ENCODE results near the gene RFLNA.

Gene RFLNA, protein sequence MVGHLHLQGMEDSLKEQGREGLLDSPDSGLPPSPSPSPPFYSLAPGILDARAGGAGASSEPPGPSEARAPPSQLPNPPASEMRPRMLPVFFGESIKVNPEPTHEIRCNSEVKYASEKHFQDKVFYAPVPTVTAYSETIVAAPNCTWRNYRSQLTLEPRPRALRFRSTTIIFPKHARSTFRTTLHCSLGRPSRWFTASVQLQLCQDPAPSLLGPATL
- total RNA-seq = 0 to 0.09 (median 0.02) reads per million in 18 experiments

GRCh38 chr12:124294780-124295341 is at the start of gene RFLNA:
Gene RFLNA (plus strand): TSS chr12:124295093. CDS start chr12:124295430, 337 bp downstream.
- no peak for DNase-seq

GRCh38 chr12:124247331-124247730 is 47.6 kb upstream of the RFLNA start:
- DNase-seq = no peak

DNA sequence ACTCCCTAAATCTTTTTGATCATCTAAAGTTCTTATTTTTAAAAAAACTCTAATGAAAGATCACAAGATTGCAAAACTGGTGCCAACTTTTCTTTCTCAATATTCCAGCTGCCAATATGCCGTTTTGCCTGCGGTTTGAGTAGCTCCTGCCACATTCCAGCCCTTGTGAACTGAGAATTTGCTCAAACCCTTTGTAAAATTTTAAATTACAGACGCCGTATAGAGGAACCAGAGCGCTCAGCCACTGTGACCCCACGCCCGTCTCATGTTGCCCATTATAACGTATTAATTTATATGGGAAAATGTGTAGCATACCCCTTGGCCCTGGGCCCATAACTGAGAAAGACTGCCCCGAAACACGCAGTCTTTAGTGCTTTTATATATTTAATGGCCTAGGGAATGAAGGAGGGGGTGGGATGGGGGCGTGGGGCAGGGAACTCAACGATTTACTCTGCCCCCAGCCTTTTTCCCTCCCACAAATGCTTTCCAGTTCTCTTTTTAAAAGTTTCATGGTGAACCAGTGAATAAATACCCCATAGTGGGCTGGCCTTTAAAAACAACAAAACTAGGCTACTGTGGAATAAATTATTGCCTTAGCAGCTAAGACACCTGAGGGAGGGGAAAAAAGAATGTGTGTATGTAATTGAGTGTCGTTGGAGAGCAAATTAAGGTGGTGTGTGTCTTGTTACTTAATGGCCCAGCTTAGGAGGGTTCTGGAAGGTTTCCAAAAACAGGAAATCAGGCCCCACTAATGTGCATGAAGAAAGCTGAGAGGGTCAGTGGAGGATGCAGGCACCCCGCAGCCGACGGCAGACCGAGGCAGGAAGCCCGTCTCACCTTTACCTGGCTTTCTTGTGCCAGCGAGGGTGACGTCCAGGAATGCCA is 45.7 kb upstream of the RFLNA start:
- peak in 1 of 2 donors; percentile 43 for DNase-seq

DNA sequence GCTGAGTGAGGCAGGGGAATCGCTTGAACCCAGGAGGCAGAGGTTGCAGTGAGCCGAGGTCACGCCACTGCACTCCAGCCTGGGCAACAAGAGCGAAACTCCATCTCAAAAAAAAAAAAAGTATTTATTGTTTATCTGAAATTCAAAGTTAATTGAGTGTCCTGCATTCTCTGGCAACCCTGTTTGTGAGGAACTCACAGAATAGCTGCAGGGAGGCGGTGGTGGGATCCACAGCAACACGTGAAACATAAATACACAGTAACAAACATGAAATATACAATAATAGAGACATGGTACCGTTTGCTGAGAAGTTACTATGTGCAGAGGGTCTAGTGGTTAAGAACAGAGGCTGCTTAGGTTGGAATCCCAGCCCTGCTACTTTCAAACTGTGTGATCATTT is 43.7 kb upstream of the RFLNA start:
- no peak for DNase-seq

GRCh38 chr12:124252964-124253363 is 41.9 kb upstream of the RFLNA start:
- DNase-seq = no peak

- DNase-seq = no peak
Observed at GRCh38 chr12:124254126-124254525, 40.8 kb upstream of the RFLNA start.

DNA sequence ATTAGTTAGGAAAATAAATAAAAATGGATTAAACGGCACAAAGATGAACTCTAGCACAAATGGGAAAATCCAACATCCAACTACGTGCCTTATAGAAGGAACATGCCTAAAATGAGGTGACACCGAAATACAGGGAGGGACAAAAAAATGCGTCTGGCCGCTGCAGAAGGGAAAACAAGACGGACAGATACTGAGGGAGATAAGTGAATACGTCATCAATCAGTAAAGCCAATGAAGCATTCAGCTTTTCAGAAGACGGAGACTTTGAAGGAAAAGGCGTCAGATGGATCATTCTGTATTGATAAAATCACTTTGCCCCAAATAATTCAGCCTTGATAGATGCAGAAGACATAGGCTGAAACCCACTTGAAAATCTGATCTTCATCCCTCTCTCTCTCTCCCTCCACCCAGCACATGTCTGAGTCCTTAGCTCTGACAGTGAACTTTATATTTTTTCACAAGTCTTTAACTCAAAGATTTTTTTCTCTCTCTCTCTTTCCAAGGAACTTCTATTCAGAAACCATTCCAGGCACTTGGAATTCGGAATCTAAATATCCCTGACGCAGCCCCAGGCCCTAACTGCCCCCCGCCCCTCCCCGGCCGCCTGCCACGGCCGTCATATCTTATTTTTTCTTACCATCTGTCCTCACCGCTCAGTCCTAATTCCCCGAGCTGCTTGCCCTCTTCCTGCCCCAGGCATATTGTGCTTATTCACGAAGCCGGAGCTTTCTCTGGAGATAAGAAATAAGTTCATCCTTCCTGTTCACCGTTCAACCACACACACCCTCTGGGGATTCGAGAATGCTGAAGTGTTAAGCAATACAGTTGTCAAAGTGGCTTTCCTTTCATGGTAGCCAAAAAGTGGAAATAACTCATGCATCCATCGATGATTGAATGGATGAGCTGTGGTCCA is 35.5 kb upstream of the RFLNA start:
- no peak for DNase-seq

DNA sequence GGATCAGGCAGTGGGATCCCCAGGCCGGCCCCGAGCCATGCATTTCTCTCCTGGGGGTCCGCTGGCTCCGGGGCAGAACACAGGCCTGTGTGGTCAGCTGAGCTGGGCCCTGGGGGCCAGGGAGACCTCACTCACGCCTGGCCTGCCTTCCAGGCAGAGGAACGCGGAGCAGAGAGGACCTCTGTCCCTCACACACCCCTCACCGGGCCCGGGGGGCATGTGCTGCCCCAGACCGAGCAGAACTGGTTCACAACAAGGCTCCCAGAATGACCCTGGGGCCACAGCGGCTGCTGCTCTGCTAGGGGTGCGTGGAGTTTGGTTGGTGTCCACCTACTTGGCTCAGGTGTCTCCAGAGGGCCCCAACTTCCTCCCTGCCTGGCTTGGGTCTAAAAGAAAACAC is 33.0 kb upstream of the RFLNA start:
- no peak for DNase-seq

DNA sequence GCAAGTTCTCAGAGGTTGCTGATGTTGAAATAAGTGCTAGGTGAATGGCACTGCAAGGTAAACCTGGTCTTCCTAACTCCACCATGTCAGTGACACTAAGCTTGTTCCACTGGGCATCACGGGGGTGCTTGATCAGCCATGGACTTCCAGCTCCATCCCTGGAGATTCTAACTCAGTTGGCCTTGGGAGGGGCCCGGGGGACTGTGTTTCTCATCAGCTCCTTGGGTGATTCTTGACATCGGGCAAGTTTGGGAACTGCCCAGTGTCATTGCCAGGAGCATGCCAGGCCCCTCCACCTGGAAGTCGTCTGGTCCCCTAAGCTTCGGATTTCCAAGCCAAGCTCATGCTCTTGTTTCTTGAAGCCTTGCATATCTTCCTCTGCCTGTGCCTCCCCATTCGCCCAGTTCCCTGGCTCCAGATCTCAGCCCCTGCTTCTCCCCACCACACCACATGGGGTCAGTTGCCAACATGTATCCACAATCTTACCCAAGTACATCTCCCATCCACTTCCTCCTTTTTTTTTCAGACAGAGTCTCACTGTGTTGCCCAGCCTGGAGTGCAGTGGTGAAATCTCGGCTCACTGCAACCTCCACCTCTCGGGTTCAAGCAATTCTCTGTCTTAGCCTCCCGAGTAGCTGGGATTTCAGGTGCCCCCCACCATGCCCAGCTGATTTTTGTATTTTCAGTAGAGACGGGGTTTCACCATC is 30.7 kb upstream of the RFLNA start:
- DNase-seq = peak; percentile 24 to 25

DNA sequence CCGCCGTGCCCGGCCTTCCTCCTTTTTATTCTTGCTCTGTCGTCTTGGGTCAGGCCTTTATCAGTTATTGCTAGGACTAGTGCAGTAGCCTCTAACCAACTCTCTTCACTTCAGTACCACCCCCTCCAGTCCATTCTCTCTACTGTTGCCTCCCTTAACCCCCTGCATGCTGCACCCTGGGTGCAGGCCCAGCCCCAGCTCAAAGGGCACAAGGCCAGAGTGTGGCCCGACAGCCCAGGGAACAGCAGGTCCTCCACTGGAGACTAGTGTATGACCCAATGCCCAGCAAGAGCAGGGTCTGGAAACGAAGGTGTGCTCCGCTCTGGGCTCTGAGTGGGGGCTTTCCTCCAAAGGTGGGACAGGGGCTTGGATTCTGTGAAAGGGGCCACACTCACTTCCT is 30.0 kb upstream of the RFLNA start:
- no peak for DNase-seq

GRCh38 chr12:124267205-124267778 is 27.6 kb upstream of the RFLNA start:
- DNase-seq = no peak

- DNase-seq = no peak
Observed at GRCh38 chr12:124270671-124271070, 24.2 kb upstream of the RFLNA start.

DNA sequence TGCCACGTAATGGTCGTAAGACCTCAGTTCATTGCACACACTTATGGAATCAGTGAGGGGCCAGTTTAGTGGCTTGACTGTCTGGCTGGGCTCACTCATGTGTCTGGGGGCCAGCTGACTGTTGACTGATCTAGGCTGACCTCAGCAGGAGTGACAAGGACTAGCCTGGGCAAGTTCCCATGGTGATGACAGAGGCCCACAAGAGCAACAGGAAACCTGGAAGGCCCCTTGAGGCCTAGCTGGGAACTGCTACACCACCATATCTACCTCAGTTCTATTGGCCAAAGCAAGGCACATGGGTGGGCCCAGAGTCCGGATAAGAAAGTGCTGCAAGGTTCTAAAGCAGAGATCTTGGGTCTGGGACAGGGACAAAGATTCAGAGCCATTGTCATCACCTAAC is 21.3 kb upstream of the RFLNA start:
- DNase-seq = peak; percentile 70 to 82

DNA sequence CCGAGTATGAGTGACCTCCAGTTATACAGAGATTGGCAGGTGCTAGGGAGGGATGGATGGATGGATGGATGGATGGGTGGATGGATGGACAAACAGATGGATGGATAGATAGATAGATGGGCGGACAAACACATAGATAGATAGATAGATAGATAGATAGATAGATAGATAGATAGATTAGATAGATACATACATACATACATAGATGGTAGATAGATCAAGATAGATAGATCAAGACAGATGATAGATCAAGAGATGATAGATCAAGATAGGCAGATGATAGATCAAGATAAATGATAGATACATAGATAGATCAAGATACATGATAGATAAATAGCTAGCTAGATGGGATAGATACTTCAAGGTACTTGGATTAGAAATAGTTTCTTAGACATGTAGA is 18.6 kb upstream of the RFLNA start:
- no peak for DNase-seq

DNA sequence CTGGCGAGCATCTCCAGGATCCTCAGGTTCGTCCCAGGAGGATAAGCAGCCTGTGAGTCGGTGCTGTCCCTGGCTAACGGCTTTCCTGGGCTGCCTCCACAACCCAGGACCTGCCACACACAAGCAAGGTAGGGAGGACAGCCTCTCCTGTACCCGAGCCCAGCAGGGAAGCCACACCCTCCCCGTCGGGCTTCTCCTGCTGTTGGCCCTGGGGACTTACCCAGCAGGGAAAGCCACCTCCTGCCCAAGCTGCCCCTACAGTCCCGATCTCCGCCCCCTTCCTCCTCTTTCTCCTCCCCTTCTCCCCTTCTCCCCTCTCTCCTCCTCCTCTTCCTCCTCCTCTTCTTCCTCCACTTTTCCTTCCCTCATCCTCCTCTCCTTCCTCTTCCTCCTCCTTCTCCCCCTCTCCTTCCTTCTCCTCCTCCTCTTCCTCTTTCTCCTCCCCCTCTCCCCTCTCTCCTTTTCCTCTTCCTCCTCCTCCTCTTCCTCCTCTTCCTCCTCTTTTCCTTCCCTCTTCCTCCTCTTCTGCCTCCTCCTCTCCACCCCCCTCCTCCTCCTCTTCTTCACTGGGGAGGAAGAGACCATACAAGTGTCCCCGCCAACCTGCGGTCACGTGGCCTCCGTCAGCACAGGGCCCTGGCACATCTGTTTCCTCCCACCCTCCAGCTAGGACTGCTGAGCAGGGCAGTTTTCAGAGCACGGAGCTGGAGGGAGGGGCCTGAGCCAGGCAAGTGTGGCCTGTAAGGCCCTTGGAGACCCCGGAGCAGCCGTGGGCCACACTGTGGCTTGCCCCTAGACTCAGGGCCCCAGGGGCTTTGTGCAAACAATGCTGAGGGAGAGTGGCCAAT is 17.3 kb upstream of the RFLNA start:
- no peak for DNase-seq

- no peak for DNase-seq
Observed at GRCh38 chr12:124278389-124279101, 16.3 kb upstream of the RFLNA start.

- no peak for DNase-seq
Observed at GRCh38 chr12:124279315-124279714, 15.6 kb upstream of the RFLNA start.

GRCh38 chr12:124279846-124280360 is 15.0 kb upstream of the RFLNA start:
- no peak for DNase-seq

DNA sequence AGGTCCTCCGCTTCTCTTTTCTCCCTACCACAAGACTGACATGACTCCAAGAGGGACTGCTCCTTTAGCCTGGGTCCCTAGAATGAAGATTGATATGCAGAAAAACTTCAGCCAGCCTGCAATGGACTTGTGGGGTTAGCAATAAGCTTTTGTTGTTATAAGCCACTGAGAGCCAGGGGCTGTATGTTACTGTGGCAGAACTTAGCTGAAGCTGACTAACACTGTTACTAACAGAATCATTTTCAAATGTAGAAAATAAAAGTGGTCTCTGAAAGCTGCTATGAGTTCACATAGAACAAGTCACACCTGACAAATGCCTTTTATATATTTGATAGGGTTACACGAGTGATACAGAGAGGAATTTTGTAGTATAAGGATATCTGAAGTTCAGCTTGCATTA is 13.6 kb upstream of the RFLNA start:
- DNase-seq = no peak

DNA sequence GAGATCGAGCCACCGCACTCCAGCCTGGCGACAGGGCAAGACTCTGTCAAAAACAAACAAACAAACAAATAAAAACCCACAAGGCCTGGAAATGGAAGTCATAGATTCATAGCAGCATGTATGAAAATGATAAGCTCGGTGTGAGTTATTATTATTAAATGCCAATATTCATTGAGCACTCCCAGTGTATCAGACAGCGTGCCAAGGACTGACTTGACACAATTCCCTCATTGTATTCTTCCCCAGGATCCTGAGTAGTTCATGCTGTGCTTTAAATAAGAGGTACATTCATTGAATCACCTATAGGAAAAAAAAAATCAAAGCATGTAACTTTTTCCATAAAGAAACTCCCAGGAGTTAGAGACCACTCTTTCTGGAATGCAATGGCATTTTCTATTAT is 12.6 kb upstream of the RFLNA start:
- no peak for DNase-seq

Measured in inflammatory macrophage (primary cell).